Astrocyte of the spinal cord (primary cell): ENCODE data around the gene ASF1B.

ENCODE experiments used
- DNase-seq: peaks from one replicate; pipeline ENCODE4 v3.0.0; 2011; ENCODE audit warnings: low read depth, low spot score
- H3K4me3 ChIP-seq: 2 replicates; pipeline ENCODE4 v1.5.1; 2011; ENCODE audit warnings: low read depth, mild to moderate bottlenecking, low read length, moderate library complexity
- CTCF ChIP-seq: IDR thresholded peaks from 2 replicates; pipeline ENCODE4 v1.5.1; 2012; ENCODE audit warnings: low read depth, mild to moderate bottlenecking, low read length, inconsistent platforms
- in situ Hi-C: cut with HindIII; loops from 2 replicates; pipeline ENCODE4 v1.10.0; 2017; ENCODE audit warnings: low sequenced_read_pairs

The ASF1B gene

DNA sequence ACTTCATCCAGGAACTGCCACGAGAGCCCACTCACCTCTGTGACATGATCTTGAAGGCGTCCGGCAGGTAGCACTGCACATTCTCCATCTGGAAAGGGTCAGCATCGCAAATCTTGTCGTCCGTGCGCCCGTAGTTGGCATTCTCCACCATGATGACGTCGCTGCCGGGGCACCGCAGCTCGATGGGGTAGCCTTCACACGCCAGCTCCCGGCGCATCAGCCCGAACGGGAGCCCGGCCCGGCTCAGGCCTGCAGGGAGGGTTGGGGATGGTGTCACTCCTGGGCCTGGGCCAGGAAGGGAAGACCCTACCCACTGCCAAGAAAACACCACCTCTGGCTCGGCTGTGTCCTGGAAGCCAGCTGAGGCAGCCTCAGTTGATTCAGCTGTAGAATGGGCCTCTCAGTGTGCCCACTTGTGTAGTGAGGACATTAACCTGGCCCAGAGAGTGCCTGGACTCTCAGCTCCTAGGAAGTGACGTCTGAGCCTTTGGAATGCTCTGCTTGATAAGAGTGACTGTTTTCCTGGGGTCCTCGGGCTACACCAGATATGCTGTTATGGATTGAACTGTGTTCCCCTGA lies 41.2 kb upstream of the ASF1B start:
- in situ Hi-C loops: no loop called here
- no peak overlapping the region for H3K4me3 ChIP-seq
- DNase-seq: no peak
- no peak for TF ChIP-seq CTCF

DNA sequence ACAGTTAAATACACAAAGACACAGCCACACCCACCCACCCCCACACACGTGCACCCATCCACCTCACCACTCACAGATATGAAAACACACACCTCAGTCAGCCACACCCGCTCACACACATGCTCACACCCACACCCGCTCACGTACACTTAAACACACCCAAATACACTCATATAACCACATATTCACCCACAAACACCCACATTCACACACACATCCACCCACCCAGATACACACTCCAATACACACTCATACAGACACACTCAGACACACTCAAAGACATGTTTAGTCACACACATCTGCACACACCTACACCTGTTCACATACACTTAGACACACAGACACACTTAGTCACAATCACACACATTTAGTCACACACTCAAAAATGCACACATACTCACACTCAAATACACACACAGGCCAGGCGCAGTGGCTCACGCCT lies 39.0 kb upstream of the ASF1B start:
- in situ Hi-C loops: no loop called here
- H3K4me3 ChIP-seq: no peak overlapping the region
- no peak for TF ChIP-seq CTCF
- no peak for DNase-seq

GRCh38 chr19:14174883-14175282 lies 38.5 kb upstream of the ASF1B start:
- in situ Hi-C loops: no loop called here
- no peak for DNase-seq
- H3K4me3 ChIP-seq: no peak overlapping the region
- no peak for TF ChIP-seq CTCF

- H3K4me3 ChIP-seq: no peak overlapping the region
- no peak for DNase-seq
- in situ Hi-C loops: no loop called here
- no peak for TF ChIP-seq CTCF
These were observed 32.6 kb upstream of the ASF1B start for GRCh38 chr19:14168993-14169392.

DNA sequence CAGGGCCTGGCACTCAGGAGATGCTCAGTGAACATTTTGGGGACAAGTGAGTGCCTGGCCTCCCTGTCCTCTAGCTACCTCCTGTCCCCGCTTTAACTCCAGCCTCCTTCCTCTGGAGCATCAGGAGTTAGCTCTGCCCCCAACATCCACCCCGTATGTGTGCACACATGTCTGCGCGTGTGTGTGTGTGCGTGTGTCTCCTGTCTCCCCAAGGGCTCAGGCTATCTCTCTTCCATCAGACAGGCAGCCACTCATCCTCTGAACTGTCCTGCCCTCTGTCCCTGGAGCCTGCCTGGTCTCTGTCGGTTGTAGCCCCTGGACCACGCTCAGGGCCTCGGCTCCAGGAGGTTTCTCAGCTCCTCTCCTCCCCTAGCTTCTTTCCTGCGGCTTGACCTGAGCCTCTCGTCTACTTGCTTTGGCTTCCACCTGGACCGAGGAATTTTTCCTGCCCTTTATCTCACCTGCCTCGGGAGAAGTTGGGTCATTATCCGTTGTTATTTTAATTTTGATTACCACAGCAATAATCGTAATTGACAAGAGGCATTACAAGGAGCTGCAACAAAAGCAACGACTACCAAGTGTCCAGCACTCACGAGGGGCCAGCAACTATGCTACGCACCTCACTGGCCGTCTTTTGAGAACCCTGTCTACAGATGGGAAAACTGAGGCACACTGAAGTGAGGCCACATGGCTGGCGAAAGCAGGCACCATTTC lies 32.0 kb upstream of the ASF1B start:
- no peak for DNase-seq
- in situ Hi-C loops: no loop called here
- no peak overlapping the region for H3K4me3 ChIP-seq
- TF ChIP-seq CTCF: no peak

GRCh38 chr19:14167576-14168138 lies 31.3 kb upstream of the ASF1B start:
- in situ Hi-C loops: no loop called here
- DNase-seq: no peak
- no peak overlapping the region for H3K4me3 ChIP-seq
- TF ChIP-seq CTCF: no peak
